ENCODE measurements around the gene RRP7A. TPM values are rescaled to one million over a fixed set of nuclear protein-coding genes. Genes with fewer than 3 reads are reported as not detected.
A peak's percentile ranks its signal among the peaks of the same experiment; 100 is the strongest.

Gene RRP7A
- total and polyA plus RNA-seq, 2 of the 13 experiments (the other 11 are each of a cell fraction or from before 2014, with no cell fraction given) = 15.3 to 41.6 TPM

- no peak for TF ChIP-seq ZNF441 (CRISPR knock-in tag; IDR thresholded peaks at IDR 0.05; ENCODE audit: borderline replicate concordance)
- no peak for TF ChIP-seq HBP1 (CRISPR knock-in tag; IDR thresholded peaks at IDR 0.05; ENCODE audit: low read depth)
- no peak for TF ChIP-seq ZNF782 (CRISPR knock-in tag; IDR thresholded peaks at IDR 0.05; ENCODE audit: borderline replicate concordance)
Measured at GRCh38 chr22:42560381-42560780, 40.8 kb upstream of the RRP7A start (continued).

DNA sequence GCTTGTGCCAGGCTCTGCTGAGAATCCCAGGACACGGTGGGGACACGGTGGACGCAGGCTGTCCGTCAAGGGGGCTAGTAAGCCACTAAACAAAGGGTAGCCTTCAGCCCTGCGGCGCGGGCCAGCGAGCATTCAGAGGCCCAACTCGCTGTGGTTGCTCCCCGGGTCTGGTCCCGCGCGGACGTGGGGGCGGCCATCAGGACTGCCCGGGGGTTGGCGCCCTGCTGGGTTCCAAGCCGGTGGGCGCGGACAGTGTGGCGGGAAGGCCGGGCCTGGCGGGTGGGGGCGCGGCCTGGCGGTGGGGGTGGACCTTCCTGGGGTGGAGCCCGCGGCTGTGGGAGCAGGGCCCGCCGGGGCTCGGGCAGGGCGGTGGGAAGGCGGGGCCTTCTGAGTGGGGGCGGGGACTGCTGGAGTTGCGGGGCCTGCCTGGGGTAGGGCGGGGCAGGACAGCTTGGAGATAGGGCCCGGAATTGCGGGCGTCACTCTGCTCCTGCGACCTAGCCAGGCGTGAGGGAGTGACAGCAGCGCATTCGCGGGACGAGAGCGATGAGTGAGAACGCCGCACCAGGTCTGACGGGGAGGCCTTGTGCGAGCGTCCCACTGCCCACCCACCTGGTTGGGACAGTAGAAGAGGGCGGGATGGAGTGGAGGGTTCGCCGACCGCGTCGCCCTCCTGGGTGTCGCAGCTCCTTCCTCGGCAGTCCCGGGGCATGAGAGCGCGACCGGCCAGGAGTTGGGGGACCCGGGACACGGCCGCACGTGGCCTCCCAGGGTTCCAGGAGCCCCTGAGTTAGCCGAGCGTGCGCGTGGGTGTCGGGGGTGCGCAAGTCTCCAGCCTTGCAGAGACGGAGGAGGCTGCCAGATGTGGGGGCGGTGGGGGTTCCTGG, 34.1 kb upstream of the RRP7A start, which contains the start of gene SERHL2:
SERHL2 (plus strand) TSS at position 482 of the 887 bp plus-strand sequence; CDS start at position 547, 65 bp downstream.
- peak within 1 kb of the TSS; percentile 52 for H3K9ac ChIP-seq (ENCODE audit: insufficient read depth, low read depth, low read length)
- no peak within 1 kb of the TSS for H2AFZ ChIP-seq (ENCODE audit: low read length)
- 0 out of 2 replicates have a peak, but pooled peaks have one; percentile 35 for TF ChIP-seq RBFOX2 (IDR thresholded peaks at IDR 0.05; ENCODE audit: low read depth, low read length)
- peak; percentile 62; the same call in 1 of the 2 replicates for TF ChIP-seq TAF1 (CRISPR knock-in tag; IDR thresholded peaks at IDR 0.05)
- peak; percentile 74; the same call in 1 of the 2 replicates for TF ChIP-seq CENPT (CRISPR knock-in tag; IDR thresholded peaks at IDR 0.05; ENCODE audit: low read depth)
- TF ChIP-seq ZNF550 (CRISPR knock-in tag; IDR thresholded peaks at IDR 0.05; ENCODE audit: borderline replicate concordance) = no peak; the same call in 1 of the 2 replicates
- TF ChIP-seq MTA1 (CRISPR knock-in tag; IDR thresholded peaks at IDR 0.05; ENCODE audit: borderline replicate concordance) = peak; percentile 17; the same call in 1 of the 2 replicates
- no peak for TF ChIP-seq RELA (CRISPR knock-in tag; IDR thresholded peaks at IDR 0.05)
- peak; percentile 45; the same call in 1 of the 2 replicates for TF ChIP-seq ZMYM2 (CRISPR knock-in tag; IDR thresholded peaks at IDR 0.05)
- peak; percentile 71; the same call in 1 of the 2 replicates for TF ChIP-seq ZNF747 (CRISPR knock-in tag; IDR thresholded peaks at IDR 0.05; ENCODE audit: borderline replicate concordance)
- peak; percentile 67; the same call in 1 of the 2 replicates for TF ChIP-seq ZNF772 (CRISPR knock-in tag; IDR thresholded peaks at IDR 0.05)
- TF ChIP-seq ZNF326 (CRISPR knock-in tag; IDR thresholded peaks at IDR 0.05; ENCODE audit: borderline replicate concordance) = peak; percentile 37; the same call in 1 of the 2 replicates
- TF ChIP-seq GMEB1 (CRISPR knock-in tag; IDR thresholded peaks at IDR 0.05; ENCODE audit: borderline replicate concordance) = peak; percentile 33; the same call in 1 of the 2 replicates
- TF ChIP-seq, protein P1, sequence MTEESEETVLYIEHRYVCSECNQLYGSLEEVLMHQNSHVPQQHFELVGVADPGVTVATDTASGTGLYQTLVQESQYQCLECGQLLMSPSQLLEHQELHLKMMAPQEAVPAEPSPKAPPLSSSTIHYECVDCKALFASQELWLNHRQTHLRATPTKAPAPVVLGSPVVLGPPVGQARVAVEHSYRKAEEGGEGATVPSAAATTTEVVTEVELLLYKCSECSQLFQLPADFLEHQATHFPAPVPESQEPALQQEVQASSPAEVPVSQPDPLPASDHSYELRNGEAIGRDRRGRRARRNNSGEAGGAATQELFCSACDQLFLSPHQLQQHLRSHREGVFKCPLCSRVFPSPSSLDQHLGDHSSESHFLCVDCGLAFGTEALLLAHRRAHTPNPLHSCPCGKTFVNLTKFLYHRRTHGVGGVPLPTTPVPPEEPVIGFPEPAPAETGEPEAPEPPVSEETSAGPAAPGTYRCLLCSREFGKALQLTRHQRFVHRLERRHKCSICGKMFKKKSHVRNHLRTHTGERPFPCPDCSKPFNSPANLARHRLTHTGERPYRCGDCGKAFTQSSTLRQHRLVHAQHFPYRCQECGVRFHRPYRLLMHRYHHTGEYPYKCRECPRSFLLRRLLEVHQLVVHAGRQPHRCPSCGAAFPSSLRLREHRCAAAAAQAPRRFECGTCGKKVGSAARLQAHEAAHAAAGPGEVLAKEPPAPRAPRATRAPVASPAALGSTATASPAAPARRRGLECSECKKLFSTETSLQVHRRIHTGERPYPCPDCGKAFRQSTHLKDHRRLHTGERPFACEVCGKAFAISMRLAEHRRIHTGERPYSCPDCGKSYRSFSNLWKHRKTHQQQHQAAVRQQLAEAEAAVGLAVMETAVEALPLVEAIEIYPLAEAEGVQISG (CRISPR knock-in tag; IDR thresholded peaks at IDR 0.05) = peak; percentile 50; the same call in 1 of the 2 replicates

More for the DNA sequence above, 34.1 kb upstream of the RRP7A start, which contains the start of gene SERHL2:
- H3K27me3 ChIP-seq (ENCODE audit: control insufficient read depth in 1 of 2, insufficient read depth in 2 of 2, low read length in 2 of 2) = no peaks in the 10 kb centered on the region; a peak in 1 of 5 replicates
- intact Hi-C loops (cut with micrococcal nuclease; ENCODE audit: unreplicated experiment) (loop anchor here (2.0 to 5.0 kb wide), 2 partner anchors 17 to 59 kb away; partner anchors contain the start of gene POLDIP3), in situ Hi-C loops (cut with HindIII; ENCODE audit: extremely low pct_ligation_motif_present, low pct_unique_long_range_greater_than_20kb) (no loop called here)
- no TSS peak for BruUV-seq (replicated peaks)
- H3K4me3 ChIP-seq (replicated peaks in 1 of 3; ENCODE audit: insufficient read depth in 1 of 3, low read depth in 2 of 3, low read length in 3 of 3) = peak within 1 kb of the TSS; percentile 59 to 79 (median 64)
- H3K27ac ChIP-seq (ENCODE audit: extremely low read length, insufficient read depth, low read length) = no peak within 1 kb of the TSS
- DNase-seq (ENCODE audit: low spot score) = peak; percentile 68
- WGBS (ENCODE audit: low lambda C conversion rate) = 3% methylated on average over 11 of the region's 75 CpGs
- FAIRE-seq = no peak
- POLR2A ChIA-PET = interaction anchor here (0.9 to 1.3 kb wide), 3 partner anchors 9 to 62 kb away, joined by 3 to 13 read pairs (median 4); no protein-coding TSS in a partner anchor
- peak; percentile 91 for ATAC-seq
- peak within 1 kb of the TSS; percentile 97 for H3K4me2 ChIP-seq (ENCODE audit: low read depth, low read length)
- H3K36me3 ChIP-seq (replicated peaks in 1 of 2; ENCODE audit: control insufficient read depth in 1 of 2, insufficient read depth in 2 of 2, low read length in 2 of 2) = no peaks in the 10 kb centered on the region
- CTCF ChIA-PET (ENCODE audit: low intra/inter-chr PET ratio, low total read pairs) = no interaction called here
- H3K4me1 ChIP-seq (ENCODE audit: insufficient read depth, low read length) = peaks cover 34% of the 10 kb centered on the region
- no peaks in the 10 kb centered on the region for H4K20me1 ChIP-seq (ENCODE audit: insufficient read depth, low read length)
- H3K79me2 ChIP-seq (ENCODE audit: insufficient read depth, low read length) = no peaks in the 10 kb centered on the region
- H3K9me3 ChIP-seq (ENCODE audit: low read length) = peaks cover 15% of the 10 kb centered on the region
